A673 (cell line): ENCODE data around the gene SYTL4.

Source experiments
- EZH2 ChIP-seq: fragments of 200-600 bp; sonication (generic); IDR thresholded peaks from 2 replicates; pipeline ENCODE4 v1.6.1; 2017; ENCODE audit warnings: borderline replicate concordance, low read depth, mild to moderate bottlenecking, mixed read lengths, antibody characterized with exemption, low read length; ENCODE audit not compliant: poor library complexity, severe bottlenecking
- TF ChIP-seq, protein P1 (sequence below): fragments of 300-800, 200-600 bp; sonication (generic); conservative IDR thresholded peaks from 2 replicates; pipeline ENCODE4 v1.5.1; 2017; ENCODE audit warnings: low read depth, mild to moderate bottlenecking, antibody characterized with exemption, low read length, moderate library complexity, mixed read lengths

DNA sequence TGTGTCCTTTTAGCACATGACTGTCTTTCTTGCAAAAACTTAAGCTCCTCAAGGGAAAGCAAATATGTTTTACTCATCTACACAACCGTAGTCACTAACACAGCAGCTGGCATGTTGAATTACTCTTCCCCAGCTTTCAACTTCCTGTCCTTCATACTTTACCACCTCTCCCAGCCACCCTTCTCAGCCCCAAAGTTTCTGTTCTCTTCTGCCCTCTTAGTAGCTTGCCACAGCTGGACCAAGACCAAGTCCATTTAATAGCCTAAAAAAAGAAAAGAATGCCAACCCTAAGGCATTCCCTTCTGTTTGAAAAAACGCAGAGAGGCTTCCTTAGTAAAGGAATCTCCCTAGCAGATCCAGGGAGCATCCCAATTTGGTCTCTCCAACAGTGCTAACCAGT lies 51.2 kb downstream of the SYTL4 start:
- TF ChIP-seq, protein P1, sequence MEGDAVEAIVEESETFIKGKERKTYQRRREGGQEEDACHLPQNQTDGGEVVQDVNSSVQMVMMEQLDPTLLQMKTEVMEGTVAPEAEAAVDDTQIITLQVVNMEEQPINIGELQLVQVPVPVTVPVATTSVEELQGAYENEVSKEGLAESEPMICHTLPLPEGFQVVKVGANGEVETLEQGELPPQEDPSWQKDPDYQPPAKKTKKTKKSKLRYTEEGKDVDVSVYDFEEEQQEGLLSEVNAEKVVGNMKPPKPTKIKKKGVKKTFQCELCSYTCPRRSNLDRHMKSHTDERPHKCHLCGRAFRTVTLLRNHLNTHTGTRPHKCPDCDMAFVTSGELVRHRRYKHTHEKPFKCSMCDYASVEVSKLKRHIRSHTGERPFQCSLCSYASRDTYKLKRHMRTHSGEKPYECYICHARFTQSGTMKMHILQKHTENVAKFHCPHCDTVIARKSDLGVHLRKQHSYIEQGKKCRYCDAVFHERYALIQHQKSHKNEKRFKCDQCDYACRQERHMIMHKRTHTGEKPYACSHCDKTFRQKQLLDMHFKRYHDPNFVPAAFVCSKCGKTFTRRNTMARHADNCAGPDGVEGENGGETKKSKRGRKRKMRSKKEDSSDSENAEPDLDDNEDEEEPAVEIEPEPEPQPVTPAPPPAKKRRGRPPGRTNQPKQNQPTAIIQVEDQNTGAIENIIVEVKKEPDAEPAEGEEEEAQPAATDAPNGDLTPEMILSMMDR = no peak
- no peak for TF ChIP-seq EZH2
